ENCODE measurements around the gene MPZL2.

DNA sequence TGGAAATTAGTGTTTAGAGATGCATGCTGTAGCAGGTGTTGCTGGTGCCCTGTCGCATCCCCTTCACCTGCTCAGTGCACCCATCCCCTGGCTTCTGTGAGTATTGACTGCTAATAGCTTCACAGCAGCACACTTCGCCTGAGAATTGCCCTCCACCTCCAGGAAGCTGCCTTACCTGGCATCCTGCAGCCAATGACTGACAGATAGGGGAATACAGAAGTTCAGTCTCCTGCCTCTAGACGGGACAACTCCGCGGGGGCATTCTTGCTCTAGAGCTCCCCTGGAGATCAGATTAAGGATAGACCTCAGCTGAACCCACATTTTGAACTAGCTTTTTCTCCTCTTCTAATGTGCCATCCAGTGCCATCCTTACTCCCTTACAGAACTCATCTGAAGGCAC lies 31.1 kb upstream of the MPZL2 start:
- TF ChIP-seq EZH2 (IDR thresholded peaks at IDR 0.05; ENCODE audit: borderline replicate concordance, low read length) (no peak), CTCF (IDR thresholded peaks at IDR 0.05; ENCODE audit: low read length) (no peak)
